GM04504 (cell line): Measurements from ENCODE around the gene RPL41.

Source experiments
- DNase-seq: peaks from one replicate; pipeline ENCODE4 v3.0.0-alpha.2; 2012; ENCODE audit warnings: low read depth

RPL41 gene

DNA sequence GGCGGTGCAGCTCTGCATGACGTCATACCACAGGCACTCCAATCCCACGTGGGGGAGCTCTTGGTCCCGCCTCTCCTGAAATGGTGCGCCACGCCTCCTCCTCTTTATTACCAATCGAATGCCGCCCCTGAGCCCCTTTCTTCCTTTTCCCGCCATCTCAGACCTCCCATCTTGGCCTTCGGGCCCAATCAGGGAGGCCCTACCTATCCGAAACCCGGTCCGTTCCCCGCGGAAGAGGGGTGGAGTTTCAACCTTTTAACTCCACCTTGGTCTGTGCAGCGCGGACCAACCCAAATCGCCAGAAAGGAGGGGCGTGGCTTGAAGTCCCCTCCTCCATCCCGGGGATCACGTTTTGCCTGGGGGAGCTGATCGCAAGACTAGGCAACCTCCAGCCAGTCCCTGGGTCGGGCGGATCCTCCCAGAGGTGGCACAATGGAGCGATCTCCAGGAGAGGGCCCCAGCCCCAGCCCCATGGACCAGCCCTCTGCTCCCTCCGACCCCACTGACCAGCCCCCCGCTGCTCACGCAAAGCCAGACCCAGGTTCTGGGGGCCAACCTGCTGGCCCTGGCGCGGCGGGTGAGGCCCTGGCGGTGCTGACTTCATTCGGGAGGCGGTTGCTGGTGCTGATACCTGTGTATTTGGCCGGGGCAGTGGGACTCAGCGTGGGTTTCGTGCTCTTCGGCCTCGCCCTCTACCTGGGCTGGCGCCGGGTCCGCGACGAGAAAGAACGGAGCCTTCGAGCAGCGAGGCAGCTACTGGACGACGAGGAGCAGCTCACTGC is 11.6 kb downstream of the RPL41 start, which contains the start of gene ESYT1:
Gene ESYT1, plus strand, starts transcription at position 380 of the 782 bp plus-strand sequence. Its CDS starts 53 bp downstream, at position 433.
- DNase-seq = peak; percentile 100

DNA sequence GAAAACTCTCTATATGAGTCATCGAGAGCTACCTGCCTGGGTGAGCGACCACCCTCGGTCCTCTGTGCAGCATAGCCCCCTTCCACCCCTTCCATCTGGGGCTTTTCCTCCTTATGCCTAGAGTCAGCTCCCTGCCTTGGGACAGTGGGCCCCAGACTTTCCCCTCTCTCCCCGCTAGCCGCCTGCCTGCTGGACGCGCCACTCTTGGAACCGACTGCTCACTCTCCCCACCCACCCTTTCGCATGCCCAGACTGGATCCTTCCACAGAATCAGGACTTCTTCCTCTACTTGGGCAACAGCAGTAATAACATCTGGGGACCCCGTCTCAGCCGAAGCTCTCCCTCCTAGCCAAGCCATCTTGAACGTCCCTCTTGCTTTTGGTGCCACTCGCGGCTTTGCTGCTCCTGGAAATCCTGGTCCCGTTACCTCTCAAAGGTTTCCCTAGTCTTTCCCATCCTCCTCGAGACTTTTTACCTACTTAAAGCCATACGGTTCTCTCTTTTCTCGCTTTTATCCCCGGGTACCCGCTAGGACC is 12.3 kb downstream of the RPL41 start:
- no peak for DNase-seq

DNA sequence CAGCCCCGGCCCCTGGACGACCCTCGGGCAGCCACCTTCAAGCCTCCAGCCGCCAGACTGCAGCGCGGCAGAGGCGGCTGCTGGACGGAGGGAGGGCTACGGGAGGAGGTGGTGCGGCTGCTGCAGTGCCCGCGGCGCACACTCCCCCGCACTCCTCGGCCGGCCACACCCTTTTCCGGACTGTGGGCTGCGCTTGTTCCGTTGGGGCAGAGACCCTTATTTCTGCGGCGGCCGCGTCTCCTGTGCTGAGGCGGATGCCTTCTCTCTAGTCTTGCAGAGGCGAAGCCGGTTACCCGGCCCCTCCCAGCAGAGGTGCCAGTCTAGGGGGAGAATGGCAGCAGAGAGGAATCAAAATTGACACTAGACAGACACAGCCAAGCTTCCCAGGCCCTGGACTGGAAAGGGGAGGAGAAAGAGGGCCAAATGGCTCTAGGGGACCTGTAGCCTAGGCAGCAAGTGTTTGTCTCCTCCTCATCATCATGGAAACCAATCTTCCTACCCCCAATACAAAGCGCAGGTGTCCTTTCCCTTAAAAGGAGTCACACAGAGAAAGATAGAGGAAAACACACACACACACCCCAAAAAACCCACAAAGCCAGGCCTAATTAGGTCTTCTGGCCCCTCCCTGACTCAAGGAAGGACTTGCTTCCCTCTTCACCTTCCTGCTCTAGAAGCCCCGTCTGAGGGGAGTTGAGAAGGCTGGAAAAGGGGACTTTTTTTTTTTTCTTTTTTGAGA is 12.9 kb downstream of the RPL41 start:
- DNase-seq = no peak

DNA sequence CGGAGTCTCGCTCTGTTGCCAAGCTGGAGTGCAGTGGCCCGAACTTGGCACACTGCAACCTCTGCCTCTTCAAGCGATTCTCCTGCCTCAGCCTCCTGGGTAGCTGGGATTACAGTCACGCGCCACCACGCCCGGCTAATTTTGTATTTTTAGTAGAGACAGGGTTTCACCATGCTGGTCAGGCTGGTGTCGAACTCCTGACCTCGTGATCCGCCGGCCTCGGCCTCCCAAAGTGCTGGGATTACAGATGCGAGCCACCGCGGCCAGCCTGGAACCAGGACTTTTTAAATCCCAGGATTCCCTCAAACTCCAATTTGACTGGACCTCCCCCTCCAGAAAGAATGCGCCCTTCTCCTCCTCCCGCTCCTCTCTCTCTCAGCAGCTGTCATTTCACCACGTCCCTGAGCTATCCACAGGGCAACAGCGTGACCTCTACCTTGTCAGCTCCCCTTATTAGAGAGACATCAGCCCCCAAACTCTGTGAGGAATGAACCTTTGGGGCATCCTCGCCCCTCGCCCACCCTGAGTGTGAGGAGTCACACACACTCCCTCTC is 13.6 kb downstream of the RPL41 start:
- DNase-seq = no peak

DNA sequence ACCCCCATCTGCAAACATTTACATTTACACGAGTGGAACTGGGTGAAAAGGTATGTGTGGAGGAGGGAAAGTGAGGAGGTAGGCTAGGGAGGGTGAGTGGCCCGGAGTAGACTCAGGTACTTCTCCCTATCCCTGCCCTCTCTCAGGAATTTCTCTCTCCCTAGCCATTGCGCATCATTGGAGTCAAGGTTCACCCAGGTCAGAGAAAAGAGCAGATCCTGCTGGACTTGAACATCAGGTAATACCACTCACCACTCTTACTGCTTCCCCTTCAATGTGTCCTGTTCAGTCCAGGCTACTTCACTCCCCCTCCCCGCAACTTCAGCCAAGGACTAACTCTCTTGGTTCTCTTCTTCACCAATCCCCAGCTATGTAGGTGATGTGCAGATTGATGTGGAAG is 14.4 kb downstream of the RPL41 start:
- no peak for DNase-seq

DNA sequence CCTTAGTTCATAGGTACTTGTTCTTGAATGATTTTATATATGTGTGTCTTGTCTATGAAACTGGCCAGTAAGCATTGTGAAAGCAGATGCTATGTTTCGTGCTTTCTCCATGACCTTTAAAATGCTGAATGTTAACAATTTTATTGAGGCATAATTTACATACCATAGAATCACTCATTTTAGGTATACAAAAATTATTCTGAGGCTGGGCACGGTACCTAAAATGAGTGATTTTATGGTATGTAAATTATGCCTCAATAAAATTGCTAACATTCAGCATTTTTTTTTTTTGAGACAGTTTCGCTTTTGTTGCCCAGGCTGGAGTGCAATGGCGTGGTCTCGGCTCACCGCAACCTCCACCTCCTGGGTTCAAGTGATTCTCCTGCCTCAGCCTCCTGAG is 18.5 kb downstream of the RPL41 start:
- no peak for DNase-seq

DNA sequence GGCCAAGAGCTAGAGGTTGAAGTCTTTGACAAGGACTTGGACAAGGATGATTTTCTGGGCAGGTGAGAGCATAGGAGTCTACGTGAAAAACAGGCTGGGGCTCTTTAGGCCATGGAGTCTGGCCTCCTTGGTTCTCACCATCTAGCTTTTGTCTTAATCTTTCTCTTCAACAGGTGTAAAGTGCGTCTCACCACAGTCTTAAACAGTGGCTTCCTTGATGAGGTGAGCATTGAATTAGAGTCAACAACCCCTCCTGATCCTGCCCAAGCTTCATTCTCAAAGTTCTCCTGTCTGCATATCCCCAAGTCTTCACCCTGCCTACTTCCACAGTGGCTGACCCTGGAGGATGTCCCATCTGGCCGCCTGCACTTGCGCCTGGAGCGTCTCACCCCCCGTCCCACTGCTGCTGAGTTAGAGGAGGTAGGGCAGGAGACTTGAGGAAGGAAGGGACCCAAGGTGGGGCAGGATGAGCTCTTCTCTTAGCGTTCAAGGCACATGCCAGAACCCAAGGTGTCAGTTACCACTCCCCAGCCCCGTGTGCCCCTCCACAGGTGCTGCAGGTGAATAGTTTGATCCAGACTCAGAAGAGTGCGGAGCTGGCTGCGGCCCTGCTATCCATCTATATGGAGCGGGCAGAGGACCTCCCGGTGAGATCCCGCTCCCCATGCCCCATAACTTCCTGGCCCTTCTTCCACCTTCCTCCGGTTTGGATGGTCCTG is 21.6 kb downstream of the RPL41 start:
- no peak for DNase-seq

DNA sequence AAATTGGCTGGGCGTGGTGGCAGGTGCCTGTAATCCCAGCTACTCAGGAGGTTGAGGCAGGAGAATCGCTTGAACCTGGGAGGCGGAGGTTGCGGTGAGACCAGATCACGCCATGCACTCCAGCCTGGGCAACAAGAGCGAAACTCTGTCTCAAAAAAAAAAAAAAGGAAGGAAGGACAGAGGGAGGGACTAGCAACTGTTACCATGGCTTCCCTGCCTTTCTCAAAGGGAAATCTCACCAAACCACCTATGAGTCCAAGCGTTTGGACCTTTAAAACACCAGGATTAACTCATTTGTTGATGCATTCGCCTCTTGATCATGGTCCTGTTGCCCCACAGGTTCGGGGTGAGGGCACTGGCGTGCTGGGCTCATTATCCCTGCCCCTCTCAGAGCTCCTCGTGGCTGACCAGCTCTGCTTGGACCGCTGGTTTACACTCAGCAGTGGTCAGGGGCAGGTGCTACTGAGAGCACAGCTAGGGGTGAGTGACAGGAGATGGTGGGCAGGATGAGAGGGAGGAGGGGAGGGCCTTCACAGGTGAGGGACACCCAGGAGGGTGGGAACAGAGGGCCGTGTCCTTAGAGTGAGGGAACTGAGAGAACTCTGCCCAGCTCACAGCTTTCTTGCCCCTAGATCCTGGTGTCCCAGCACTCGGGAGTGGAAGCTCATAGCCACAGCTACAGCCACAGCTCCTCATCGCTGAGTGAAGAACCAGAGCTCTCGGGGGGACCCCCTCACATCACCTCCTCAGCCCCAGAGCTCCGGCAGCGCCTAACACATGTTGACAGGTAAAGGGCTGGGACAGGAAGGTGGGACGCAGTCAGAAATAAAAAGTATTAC is 25.7 kb downstream of the RPL41 start:
- no peak for DNase-seq

DNA sequence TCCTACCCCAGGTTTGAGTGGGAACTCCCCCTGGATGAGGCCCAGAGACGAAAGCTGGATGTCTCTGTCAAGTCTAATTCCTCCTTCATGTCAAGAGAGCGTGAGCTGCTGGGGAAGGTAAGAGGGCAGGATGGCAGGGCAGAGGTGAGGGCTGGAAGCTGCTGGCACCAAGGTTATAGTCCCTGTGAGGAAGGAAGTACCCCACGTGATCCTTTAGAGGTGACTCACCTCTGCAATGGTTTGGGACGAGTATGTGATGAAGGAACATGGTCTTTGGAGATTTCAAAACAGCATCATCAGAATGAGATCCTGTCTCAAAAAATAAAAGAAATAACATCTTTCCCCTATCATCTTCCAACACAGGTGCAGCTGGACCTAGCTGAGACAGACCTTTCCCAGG is 26.8 kb downstream of the RPL41 start:
- no peak for DNase-seq

DNA sequence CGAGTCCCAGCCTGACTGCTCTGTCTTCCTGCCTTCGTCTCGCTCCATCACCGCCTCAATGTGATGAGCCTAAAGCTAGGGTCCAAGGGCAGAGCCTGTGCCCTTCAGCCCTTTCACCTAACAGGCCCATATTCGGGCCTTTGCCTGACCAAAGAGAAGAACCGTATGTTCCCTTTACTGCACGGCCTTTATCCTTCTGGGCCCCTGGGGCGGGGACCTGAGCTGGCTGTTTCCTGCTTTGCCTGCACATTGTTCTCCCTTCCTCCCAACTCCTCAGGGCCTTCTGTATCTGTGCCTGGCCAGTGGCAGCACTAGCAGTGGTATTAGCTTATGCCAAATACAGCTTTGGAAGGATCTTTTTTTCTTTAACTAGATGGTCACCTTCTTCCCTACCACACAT is 27.4 kb downstream of the RPL41 start:
- DNase-seq = no peak

DNA sequence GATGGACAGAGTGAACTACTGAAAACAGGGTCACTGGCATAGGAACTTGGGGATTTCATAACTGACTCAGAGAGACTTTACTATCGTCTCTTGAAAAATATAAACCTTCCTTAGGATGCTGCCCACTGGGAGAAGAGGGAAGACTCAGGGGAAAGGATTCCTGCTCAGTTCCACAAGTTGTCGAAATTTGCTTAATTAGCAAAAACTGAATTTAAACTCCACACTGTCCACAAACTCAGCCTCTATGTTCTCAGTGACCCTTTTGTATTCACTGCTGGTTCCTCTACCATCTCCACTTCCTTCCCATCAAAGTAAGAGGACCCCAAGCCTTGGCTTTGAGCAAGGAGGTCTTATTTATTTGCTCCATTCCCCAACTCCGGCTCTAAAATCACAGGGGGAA is 28.8 kb downstream of the RPL41 start:
- DNase-seq = no peak

DNA sequence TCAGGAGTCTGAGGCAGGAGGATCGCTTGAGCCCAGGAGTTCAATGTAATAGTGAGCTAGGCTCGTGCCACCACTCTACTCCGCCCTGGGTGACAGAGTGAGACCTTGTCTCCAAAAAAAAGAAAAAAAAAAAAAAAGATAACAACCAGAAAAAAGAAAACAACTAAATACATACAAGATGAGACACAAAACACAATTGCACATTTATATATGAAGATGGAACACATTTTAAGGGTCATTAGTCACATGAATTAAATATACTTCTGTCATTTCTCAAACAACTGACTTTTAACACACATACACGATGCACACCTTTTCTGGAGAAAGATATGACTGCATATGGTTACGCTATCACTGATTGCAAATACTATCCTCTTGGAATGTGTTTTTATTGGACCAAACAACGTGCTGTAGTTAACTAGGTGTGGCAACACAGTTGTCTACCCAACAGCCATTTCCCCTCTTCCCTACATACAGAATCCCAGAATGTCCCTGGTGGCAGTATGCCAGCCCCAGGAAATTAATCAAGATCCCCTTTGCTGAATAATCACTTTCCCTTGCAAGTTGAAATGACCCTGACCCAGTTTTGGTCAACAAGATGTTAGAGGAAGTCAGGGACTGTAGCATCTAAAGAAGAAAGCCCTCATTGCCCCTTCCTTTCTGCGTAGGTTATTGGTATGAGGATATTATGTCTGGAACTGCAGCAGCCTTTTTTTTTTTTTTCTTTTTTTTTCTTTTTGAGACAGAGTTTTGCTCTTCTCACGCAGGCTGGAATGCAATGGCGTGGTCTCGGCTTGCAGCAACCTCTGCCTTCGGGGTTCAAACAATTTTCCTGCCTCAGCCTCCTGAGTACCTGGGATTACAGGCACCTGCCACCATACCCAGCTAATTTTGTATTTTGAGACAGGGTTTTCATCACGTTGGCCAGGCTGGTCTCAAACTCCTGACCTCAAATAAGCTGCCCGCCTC is 30.3 kb downstream of the RPL41 start:
- no peak for DNase-seq

DNA sequence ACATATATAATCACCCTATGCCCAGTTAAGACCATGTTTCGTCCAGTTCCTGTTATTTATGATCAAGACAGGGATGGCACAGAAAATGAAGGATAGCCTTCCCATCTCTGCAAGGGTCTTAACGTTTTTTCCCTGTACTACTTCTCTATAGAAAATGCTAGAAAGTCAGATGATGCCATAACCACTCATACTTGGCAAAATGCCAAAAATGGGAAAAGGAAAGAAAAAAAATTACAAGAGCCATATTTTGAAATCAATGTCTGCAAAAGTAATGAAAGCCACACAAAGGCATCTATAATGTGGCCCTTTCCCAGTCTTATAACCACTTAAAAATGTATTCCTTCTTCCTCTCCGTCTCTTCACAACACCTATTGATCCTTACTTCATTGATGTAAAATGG is 34.1 kb downstream of the RPL41 start:
- no peak for DNase-seq

DNA sequence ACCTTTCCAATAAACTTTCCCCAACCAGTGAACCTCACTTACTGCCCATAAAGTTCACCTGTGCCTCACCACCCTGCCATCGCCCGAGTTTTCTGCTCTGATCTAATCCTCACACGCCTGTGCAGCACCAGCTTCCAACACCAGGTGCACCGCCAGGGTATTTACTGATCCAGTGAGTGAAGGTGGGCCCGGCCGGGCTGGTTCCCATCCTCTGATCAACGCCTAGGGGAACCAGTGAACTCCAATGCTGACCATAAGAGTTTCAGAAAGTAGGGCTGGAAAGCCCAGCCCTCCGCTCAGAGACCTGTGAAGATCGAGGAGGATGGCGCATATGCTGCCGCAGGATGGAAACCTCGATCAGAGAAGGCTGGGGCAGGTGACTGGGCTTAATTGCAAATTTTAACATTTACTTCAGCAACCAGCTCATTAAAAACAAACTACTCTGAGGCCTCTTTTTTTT is 35.3 kb downstream of the RPL41 start:
- no peak for DNase-seq

DNA sequence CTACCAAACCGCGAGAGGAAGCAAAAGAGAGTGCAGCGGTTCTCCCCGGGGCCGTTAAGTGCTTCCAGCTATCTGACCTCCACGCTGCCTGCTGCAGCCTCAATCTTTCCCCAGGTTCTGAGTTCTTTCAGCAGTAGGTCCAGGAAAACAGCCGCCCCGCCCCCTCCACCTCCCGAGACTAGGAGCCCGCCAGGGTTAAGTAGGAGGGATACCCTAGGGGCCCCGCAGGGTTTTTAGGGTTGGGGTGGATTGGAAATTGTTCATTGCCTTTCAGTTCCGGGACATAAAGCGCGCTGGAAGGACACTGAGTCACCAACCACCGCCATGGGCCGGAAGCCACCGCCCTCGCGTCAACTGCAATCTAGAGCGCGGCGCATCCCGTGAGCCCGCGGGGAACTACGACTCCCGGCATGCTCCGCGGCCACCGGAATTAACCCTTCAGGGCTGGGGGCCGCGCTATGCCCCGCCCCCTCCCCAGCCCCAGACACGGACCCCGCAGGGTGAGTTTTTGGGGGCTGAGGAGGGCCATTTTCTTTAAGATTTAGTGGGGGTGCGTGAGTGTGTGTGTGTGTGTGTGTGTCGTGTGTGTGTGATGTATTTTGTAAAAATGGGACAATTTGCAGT is 35.8 kb downstream of the RPL41 start, which contains the start of gene MYL6B:
Gene MYL6B, plus strand, starts transcription at position 456 of the 624 bp plus-strand sequence. CDS start 1,332 bp downstream, outside the sequence.
- peak; percentile 77 for DNase-seq

DNA sequence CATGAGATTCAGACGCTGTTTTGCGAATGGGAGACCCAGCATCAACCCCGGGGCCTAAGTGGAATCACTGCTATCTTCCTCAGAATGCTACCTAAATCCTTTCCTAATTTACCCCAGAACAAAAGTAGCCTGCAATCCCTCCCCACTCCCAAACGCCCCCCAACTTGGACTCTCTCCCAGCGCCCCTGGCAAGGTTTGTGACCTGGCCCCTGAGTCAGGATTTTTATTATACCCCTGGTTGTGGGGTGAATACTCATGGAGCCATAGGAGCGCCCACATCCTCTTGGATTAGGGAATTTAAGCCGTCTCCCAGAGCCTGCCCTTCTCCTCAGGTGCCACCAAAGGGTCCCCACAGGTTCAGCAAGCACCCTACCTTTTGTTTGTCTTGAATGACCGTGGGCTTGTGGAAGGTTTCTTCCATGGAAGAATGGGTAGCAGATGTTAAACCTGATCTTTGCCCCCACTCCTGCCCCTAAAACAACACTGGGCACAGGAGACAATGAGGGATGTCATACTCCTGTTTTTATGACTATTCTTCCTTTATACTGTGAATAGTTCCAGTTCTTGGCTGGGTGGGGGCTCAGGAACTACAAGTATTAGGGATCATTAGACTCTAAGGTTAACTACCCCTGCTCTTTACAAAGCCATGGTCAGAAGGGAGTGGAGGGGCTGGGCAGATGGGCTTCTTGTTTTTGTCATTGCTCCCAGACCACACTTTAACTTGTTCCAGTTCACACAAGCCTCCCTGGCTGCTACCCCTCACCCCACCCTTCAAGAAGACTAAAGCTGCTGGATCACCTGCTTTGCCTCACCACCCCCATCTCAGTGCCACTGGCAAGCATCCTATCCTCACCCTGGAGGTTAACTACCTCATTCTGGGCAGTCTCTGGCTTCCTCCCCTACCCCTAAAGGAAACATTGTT is 36.6 kb downstream of the RPL41 start:
- DNase-seq = no peak

DNA sequence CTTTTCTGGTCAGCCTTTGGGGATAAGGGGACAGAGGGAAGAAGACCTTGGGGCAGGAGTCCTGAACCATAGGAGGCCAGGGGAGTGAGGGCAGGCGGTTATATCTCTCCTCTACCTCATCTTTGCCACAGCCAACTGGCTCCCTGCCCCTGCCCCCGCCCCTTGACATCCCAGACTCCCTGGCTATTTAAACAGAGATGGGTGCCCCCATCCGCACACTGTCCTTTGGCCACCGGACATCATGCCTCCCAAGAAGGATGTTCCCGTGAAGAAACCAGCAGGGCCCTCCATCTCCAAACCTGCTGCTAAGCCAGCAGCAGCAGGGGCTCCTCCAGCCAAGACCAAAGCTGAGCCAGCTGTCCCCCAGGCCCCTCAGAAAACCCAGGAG is 37.2 kb downstream of the RPL41 start:
- DNase-seq = no peak

DNA sequence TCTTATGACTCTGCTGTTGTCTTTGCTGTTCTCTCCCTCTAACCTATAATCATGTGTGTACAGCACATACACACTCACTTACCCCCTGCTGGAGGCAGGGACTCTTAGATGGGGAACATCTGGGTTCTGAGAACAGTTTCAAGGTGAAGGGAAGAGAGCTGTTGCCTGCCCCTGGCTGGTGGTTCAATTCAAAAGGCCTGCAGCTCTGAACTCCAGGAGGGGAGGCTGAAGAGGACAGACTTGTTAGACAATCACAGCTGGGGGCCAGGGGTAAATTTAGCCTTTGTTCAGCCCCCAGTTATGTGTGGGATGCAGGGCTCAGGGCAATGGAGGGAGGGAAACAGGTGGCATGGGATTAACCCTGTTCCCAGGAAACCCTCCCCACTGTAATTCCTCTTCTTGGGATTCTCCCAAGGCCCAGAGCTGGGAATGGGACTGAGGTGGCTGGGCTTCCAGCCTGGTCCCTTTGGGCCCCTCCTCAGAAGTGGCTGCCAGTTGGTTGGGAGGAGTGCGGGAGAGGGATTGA is 37.9 kb downstream of the RPL41 start:
- no peak for DNase-seq
